CD4-positive, alpha-beta T cell treated with Interleukin-6 for 4 hours (primary cell): ENCODE results near the gene GABRB2.
"Not testable (repeated sequence)": the region's sequence is repeated elsewhere in the genome, so short reads cannot be mapped to it uniquely, and the experiment has no call there.

ENCODE experiments used
- DNase-seq: peaks from one replicate; pipeline ENCODE4 v3.0.0-alpha.2; 2020; ENCODE audit warnings: mixed read lengths

Gene GABRB2

GRCh38 chr5:161380486-161380885 is 166.0 kb downstream of the GABRB2 start:
- no peak for DNase-seq

- DNase-seq, result no peak
Measured at GRCh38 chr5:161378701-161379100, 167.8 kb downstream of the GABRB2 start.

- no peak for DNase-seq
Measured at GRCh38 chr5:161376034-161376433, 170.5 kb downstream of the GABRB2 start.

GRCh38 chr5:161373345-161373707 is 173.2 kb downstream of the GABRB2 start:
- no peak for DNase-seq

GRCh38 chr5:161372682-161373344 is 173.7 kb downstream of the GABRB2 start:
- no peak for DNase-seq

- DNase-seq, result no peak
Measured at GRCh38 chr5:161369022-161369421, 177.5 kb downstream of the GABRB2 start.

GRCh38 chr5:161358446-161358845 is 188.1 kb downstream of the GABRB2 start:
- no peak for DNase-seq

GRCh38 chr5:161344234-161344633 is 202.3 kb downstream of the GABRB2 start:
- DNase-seq, result no peak

- DNase-seq, result no peak
Measured at GRCh38 chr5:161342886-161343285, 203.6 kb downstream of the GABRB2 start.

- no peak for DNase-seq
Measured at GRCh38 chr5:161340012-161340411, 206.5 kb downstream of the GABRB2 start.

GRCh38 chr5:161333194-161333880 is 213.2 kb downstream of the GABRB2 start:
- DNase-seq, result no peak

GRCh38 chr5:161332343-161332742 is 214.2 kb downstream of the GABRB2 start:
- DNase-seq, result no peak

GRCh38 chr5:161314033-161314432 is 232.5 kb downstream of the GABRB2 start:
- no peak for DNase-seq

GRCh38 chr5:161312882-161313281 is 233.6 kb downstream of the GABRB2 start:
- no peak for DNase-seq

- DNase-seq, result no peak
Measured at GRCh38 chr5:161311965-161312364, 234.6 kb downstream of the GABRB2 start.

- no peak for DNase-seq
Measured at GRCh38 chr5:161311146-161311708, 235.3 kb downstream of the GABRB2 start.

GRCh38 chr5:161306351-161306995 is 240.1 kb downstream of the GABRB2 start:
- DNase-seq, result no peak

GRCh38 chr5:161305601-161306000 is 240.9 kb downstream of the GABRB2 start:
- DNase-seq, result no peak

- no peak for DNase-seq
Measured at GRCh38 chr5:161302559-161302958, 244.0 kb downstream of the GABRB2 start.

- DNase-seq, result no peak
Measured at GRCh38 chr5:161301586-161301985, 244.9 kb downstream of the GABRB2 start.

- DNase-seq, result no peak
Measured at GRCh38 chr5:161299053-161299452, 247.5 kb downstream of the GABRB2 start.

GRCh38 chr5:161297388-161297787 is 249.1 kb downstream of the GABRB2 start:
- DNase-seq, result not testable (repeated sequence)

- no peak for DNase-seq
Measured at GRCh38 chr5:161295721-161296250, 250.7 kb downstream of the GABRB2 start.

GRCh38 chr5:161288071-161288470 is 258.5 kb downstream of the GABRB2 start:
- DNase-seq, result no peak
